ENCODE data around the gene RBM10.

DNA sequence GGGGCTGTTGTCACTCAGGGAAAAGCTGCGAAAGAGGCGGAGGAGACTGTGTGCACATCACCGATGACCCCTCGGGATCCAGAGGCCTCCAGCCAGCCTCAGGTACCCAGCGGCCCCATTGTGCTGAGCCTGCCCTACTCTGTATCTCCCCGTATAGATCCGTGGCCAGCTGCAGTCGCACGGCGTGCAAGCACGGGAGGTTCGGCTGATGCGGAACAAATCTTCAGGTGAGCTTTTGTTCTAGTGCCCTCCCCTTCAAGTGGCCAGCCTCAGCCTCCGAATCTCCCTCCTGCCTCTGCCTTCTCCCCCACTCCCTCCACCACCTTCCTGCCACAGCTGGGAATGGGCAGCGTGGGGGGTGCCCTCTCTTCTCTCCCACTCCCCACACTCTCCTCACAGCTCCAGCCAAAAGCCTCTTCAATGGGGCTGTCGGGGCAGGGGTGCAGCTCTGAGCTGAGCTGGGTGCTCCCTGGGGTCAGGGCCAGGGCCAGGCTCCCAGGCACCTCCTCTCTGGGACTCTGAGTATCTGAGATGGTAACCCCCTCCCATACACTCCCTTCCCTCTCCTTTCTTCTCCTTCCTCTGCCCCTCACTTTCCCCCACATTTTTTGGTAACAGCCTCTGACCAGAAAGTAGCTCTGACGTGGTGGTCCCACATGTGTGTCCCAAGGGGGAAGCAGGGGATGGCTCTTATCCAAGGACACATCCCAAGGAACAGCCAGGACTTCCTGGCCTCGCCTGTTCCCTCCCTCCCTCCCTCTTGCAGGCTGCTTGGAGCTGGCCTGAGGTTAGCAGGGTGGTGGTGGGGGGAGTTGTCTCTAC, 28.2 kb downstream of the RBM10 start:
- TF ChIP-seq, protein P1, sequence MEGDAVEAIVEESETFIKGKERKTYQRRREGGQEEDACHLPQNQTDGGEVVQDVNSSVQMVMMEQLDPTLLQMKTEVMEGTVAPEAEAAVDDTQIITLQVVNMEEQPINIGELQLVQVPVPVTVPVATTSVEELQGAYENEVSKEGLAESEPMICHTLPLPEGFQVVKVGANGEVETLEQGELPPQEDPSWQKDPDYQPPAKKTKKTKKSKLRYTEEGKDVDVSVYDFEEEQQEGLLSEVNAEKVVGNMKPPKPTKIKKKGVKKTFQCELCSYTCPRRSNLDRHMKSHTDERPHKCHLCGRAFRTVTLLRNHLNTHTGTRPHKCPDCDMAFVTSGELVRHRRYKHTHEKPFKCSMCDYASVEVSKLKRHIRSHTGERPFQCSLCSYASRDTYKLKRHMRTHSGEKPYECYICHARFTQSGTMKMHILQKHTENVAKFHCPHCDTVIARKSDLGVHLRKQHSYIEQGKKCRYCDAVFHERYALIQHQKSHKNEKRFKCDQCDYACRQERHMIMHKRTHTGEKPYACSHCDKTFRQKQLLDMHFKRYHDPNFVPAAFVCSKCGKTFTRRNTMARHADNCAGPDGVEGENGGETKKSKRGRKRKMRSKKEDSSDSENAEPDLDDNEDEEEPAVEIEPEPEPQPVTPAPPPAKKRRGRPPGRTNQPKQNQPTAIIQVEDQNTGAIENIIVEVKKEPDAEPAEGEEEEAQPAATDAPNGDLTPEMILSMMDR (IDR thresholded peaks at IDR 0.05; ENCODE audit: low read length), result no peak
- no peak for TF ChIP-seq EZH2 (optimal IDR thresholded peaks at IDR 0.05; ENCODE audit: low read depth, low read length)

All from MM.1S (cell line).